IMR-90 (cell line): Measurements from ENCODE around the gene ARSD. TPM values are rescaled to one million over a fixed set of nuclear protein-coding genes. Genes with fewer than 3 reads are reported as not detected.

ENCODE experiments used
- ATAC-seq: fragments of 200-7000 bp; cut with Tn5 transposase; 2 replicates; pipeline ENCODE4 v1.9.1; 2020; ENCODE audit warnings: low read depth, mild to moderate bottlenecking, moderate library complexity
- BruUV-seq: library from RNA; stranded (reverse); fragments of 400-500 nt; replicated peaks from 2 replicates; lab custom pipeline; 2021; lab: Mats Ljungman, UMichigan
- CTCF ChIA-PET: fragments of 300-600 bp; formaldehyde crosslinking; extraction: SDS; loops from one replicate; lab custom pipeline; 2021; ENCODE audit warnings: antibody characterized with exemption; lab: Yijun Ruan, JAX
- POLR2A ChIA-PET: fragments of 300-600 bp; sonication (Branson Sonifier 250); formaldehyde crosslinking; loops from one replicate; lab custom pipeline; 2022; ENCODE audit warnings: antibody characterized with exemption; ENCODE audit not compliant: unreplicated experiment; lab: Charles Lee
- DNase-seq: peaks from one replicate; pipeline ENCODE4 v3.0.0; 2013
- H2AFZ ChIP-seq: replicated peaks from 2 replicates; pipeline ENCODE3; 2013; ENCODE audit warnings: low read length, mild to moderate bottlenecking; ENCODE audit not compliant: poor library complexity
- H2AK5ac ChIP-seq: 2 replicates; pipeline ENCODE4 v1.6.1; 2013; ENCODE audit warnings: low read depth, low read length, inconsistent platforms
- H2AK9ac ChIP-seq: replicated peaks from 2 replicates; pipeline ENCODE3; 2013; ENCODE audit warnings: mild to moderate bottlenecking, low read depth, low read length, moderate library complexity; ENCODE audit not compliant: poor library complexity
- H2BK120ac ChIP-seq: 2 replicates; pipeline ENCODE4 v1.6.1; 2013; ENCODE audit warnings: low read depth, low read length, inconsistent platforms
- H2BK15ac ChIP-seq: 3 replicates; pipeline ENCODE4 v1.6.1; 2013; ENCODE audit warnings: low read depth, low read length, inconsistent platforms
- H2BK20ac ChIP-seq: 2 replicates; pipeline ENCODE4 v1.6.1; 2013; ENCODE audit warnings: low read depth, mild to moderate bottlenecking, inconsistent platforms, low read length, moderate library complexity
- H2BK5ac ChIP-seq: 2 replicates; pipeline ENCODE4 v1.6.1; 2013; ENCODE audit warnings: mild to moderate bottlenecking, low read depth, low read length, inconsistent platforms; ENCODE audit not compliant: poor library complexity, severe bottlenecking
- H3K14ac ChIP-seq: replicated peaks from 2 replicates; pipeline ENCODE4 v1.6.1; 2013; ENCODE audit warnings: low read depth, low read length, inconsistent platforms
- H3K18ac ChIP-seq: 2 replicates; pipeline ENCODE4 v1.6.1; 2013; ENCODE audit warnings: low read depth, low read length, control low read depth
- H3K23ac ChIP-seq: 2 replicates; pipeline ENCODE4 v1.6.1; 2013; ENCODE audit warnings: low read depth, low read length, inconsistent platforms
- H3K27ac ChIP-seq: 2 replicates; pipeline ENCODE4 v1.5.1; 2013; ENCODE audit warnings: mild to moderate bottlenecking, control low read depth, low read length; ENCODE audit not compliant: insufficient read depth
- H3K27me3 ChIP-seq: 2 replicates; pipeline ENCODE4 v1.6.1; 2013; ENCODE audit warnings: low read length; ENCODE audit not compliant: control insufficient read depth, insufficient read depth
- H3K36me3 ChIP-seq: 2 replicates; pipeline ENCODE4 v1.6.1; 2013; ENCODE audit warnings: low read length, mixed read lengths; ENCODE audit not compliant: control insufficient read depth, insufficient read depth
- H3K4ac ChIP-seq: 2 replicates; pipeline ENCODE4 v1.6.1; 2013; ENCODE audit warnings: low read depth, low read length, inconsistent platforms
- H3K4me1 ChIP-seq: 2 replicates; pipeline ENCODE4 v1.6.1; 2013; ENCODE audit warnings: low read length, mixed read lengths; ENCODE audit not compliant: control insufficient read depth, insufficient read depth
- H3K4me2 ChIP-seq: 2 replicates; pipeline ENCODE4 v1.6.1; 2013; ENCODE audit warnings: low read depth, mild to moderate bottlenecking, control low read depth, low read length, moderate library complexity
- H3K4me3 ChIP-seq: 2 replicates; pipeline ENCODE4 v1.5.1; 2013; ENCODE audit warnings: low read depth, mild to moderate bottlenecking, control low read depth, low read length, moderate library complexity; ENCODE audit not compliant: insufficient read depth
- H3K56ac ChIP-seq: 2 replicates; pipeline ENCODE4 v1.6.1; 2013; ENCODE audit warnings: low read length, inconsistent platforms; ENCODE audit not compliant: insufficient read depth; ENCODE audit errors: extremely low read depth
- H3K79me1 ChIP-seq, 2 experiments: 2 replicates each; pipeline ENCODE4 v1.6.1; 2013; ENCODE audit warnings: low read length in 2 of 2, inconsistent platforms in 1 of 2, low read depth in 1 of 2
- H3K9ac ChIP-seq: 2 replicates; pipeline ENCODE4 v1.6.1; 2013; ENCODE audit warnings: low read depth, low read length, control low read depth
- H3K9me1 ChIP-seq: 2 replicates; pipeline ENCODE4 v1.6.1; 2013; ENCODE audit warnings: low read length, inconsistent platforms; ENCODE audit not compliant: insufficient read depth
- H3K9me3 ChIP-seq: 2 replicates; pipeline ENCODE4 v1.6.1; 2013; ENCODE audit warnings: low read length; ENCODE audit not compliant: control insufficient read depth, insufficient read depth
- H4K20me1 ChIP-seq: 2 replicates; pipeline ENCODE4 v1.6.1; 2013; ENCODE audit warnings: low read length, inconsistent platforms; ENCODE audit not compliant: insufficient read depth
- H4K5ac ChIP-seq: 2 replicates; pipeline ENCODE4 v1.6.1; 2013; ENCODE audit warnings: mild to moderate bottlenecking, low read depth, low read length, control low read depth
- H4K8ac ChIP-seq, 2 experiments: 2 replicates each; pipeline ENCODE4 v1.6.1; 2013; ENCODE audit warnings: low read depth in 2 of 2, low read length in 2 of 2, control low read depth in 1 of 2, inconsistent platforms in 1 of 2
- H4K91ac ChIP-seq: 2 replicates; pipeline ENCODE4 v1.6.1; 2013; ENCODE audit warnings: low read depth, low read length, inconsistent platforms; ENCODE audit not compliant: insufficient read depth
- MAFK ChIP-seq: IDR thresholded peaks from 2 replicates; pipeline ENCODE4 v1.6.1; 2012; ENCODE audit warnings: low read depth, low read length, improper control_type of control experiment
- POLR2A ChIP-seq: IDR thresholded peaks from 2 replicates; pipeline ENCODE4 v1.6.1; 2012; ENCODE audit warnings: mild to moderate bottlenecking, low read depth, low read length
- RAD21 ChIP-seq: IDR thresholded peaks from 2 replicates; pipeline ENCODE4 v1.6.1; 2012; ENCODE audit warnings: low read length, improper control_type of control experiment
- RCOR1 ChIP-seq: IDR thresholded peaks from 2 replicates; pipeline ENCODE4 v1.6.1; 2012; ENCODE audit warnings: mild to moderate bottlenecking, low read length, improper control_type of control experiment; ENCODE audit not compliant: insufficient replicate concordance
- RFX5 ChIP-seq: IDR thresholded peaks from 2 replicates; pipeline ENCODE4 v1.8.0; 2012; ENCODE audit warnings: low read depth, mild to moderate bottlenecking, low read length, moderate library complexity
- WGBS, 2 experiments: methylation state at CpG; one replicate each; pipeline versions ENCODE4 v1.1.5 to v1.1.7; 2013; ENCODE audit warnings: missing lambda C conversion rate in 2 of 2; ENCODE audit not compliant: insufficient read length in 1 of 2; ENCODE audit errors: extremely low coverage in 2 of 2; 5-methylcytosine and 5-hydroxymethylcytosine counted together
- dilution Hi-C: fragments of 300-500 bp; cut with HindIII; formaldehyde crosslinking; loops from one replicate; pipeline ENCODE4 v1.14.3; 2018; ENCODE audit warnings: low sequenced_read_pairs; ENCODE audit not compliant: unreplicated experiment
- in situ Hi-C: fragments of 300-500 bp; cut with MboI; formaldehyde crosslinking; loops from 3 replicates; pipeline ENCODE4 v1.14.3; 2019; ENCODE audit warnings: low sequenced_read_pairs, inconsistent platforms, mixed read lengths
- intact Hi-C: fragments of 100-400 bp; cut with micrococcal nuclease; formaldehyde crosslinking; loops from 2 replicates; pipeline ENCODE4 v1.10.0; 2022
- polyA plus RNA-seq, 3 experiments: library from polyadenylated mRNA; depleted of rRNA; stranded (reverse); fragments of >200 nt; gene quantifications; 2 replicates each; pipeline ENCODE4 v1.2.3, GENCODE V29; 2012; ENCODE audit warnings: low replicate concordance in 1 of 3
- total RNA-seq: library from RNA; depleted of rRNA; stranded (reverse); fragments of >200 nt; gene quantifications from 2 replicates; pipeline ENCODE4 v1.2.3, GENCODE V29; 2012
- TF ChIP-seq, protein P1 (sequence below): fragments of 150-350 bp; IDR thresholded peaks from 2 replicates; pipeline ENCODE4 v1.6.1; 2016; ENCODE audit warnings: low read depth, mild to moderate bottlenecking, low read length, moderate library complexity, borderline replicate concordance

ARSD gene
- total and polyA plus RNA-seq, 2 of the 4 experiments (the other 2 are of a cell fraction), result 5.1 to 6.3 TPM

DNA sequence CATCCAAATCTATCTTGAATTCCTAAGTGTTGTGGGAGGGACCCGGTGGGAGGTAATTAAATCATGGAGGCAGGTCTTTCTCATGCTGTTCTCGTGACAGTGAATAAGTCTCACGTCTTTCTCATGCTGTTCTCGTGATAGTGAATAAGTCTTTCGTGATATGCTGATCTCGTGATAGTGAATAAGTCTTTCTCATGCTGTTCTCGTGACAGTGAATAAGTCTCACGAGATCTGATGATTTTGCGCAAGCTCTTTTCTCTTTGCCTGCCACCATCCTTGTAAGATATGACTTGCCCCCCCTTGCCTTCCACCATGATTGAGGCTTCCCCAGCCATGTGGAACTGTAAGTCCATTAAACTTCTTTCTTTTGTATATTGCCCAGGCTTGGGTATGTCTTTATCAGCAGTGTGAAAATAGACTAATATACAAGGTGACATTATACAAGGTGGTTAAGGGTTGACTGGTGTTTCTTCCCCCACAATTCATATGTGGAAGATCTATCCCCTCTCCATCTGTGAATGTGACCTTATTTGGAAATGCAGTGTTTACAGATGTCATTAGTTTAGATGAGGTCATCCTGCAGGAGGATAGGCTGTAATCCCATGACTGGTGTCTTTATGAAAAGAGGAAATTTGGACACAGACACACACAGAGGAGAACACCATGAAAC lies 27.6 kb downstream of the ARSD start:
- peak; percentile 64 for DNase-seq
- BruUV-seq, result no TSS peak
- intact Hi-C loops, result no loop called here

More for the DNA sequence above, 27.6 kb downstream of the ARSD start:
- no peak overlapping the region for H3K4me3 ChIP-seq
- CTCF ChIA-PET, result no interaction called here
- H3K9me1 ChIP-seq, result no peaks in the 10 kb centered on the region
- H2AK9ac ChIP-seq, result no peak overlapping the region
- H3K4ac ChIP-seq, result no peak overlapping the region
- H3K27ac ChIP-seq, result no peak overlapping the region
- peaks cover 2% of the 10 kb centered on the region; the same call in 1 of the 2 replicates for H3K4me1 ChIP-seq
- no peak overlapping the region for H3K18ac ChIP-seq
- H3K79me1 ChIP-seq, result no peaks in the 10 kb centered on the region
- no peak overlapping the region; the same call in 1 of the 2 replicates for H4K5ac ChIP-seq
- TF ChIP-seq, protein P1, sequence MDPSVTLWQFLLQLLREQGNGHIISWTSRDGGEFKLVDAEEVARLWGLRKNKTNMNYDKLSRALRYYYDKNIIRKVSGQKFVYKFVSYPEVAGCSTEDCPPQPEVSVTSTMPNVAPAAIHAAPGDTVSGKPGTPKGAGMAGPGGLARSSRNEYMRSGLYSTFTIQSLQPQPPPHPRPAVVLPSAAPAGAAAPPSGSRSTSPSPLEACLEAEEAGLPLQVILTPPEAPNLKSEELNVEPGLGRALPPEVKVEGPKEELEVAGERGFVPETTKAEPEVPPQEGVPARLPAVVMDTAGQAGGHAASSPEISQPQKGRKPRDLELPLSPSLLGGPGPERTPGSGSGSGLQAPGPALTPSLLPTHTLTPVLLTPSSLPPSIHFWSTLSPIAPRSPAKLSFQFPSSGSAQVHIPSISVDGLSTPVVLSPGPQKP, result no peak
- TF ChIP-seq POLR2A (no peak), RFX5 (no peak), RAD21 (no peak), RCOR1 (no peak), MAFK (no peak)
- POLR2A ChIA-PET, result no interaction called here
- no peak overlapping the region for H4K91ac ChIP-seq
- no peak overlapping the region for H2BK120ac ChIP-seq
- no peaks in the 10 kb centered on the region for H4K20me1 ChIP-seq
- no peak overlapping the region for H2BK20ac ChIP-seq
- dilution Hi-C loops, result no loop called here
- no peak overlapping the region for H3K14ac ChIP-seq
- H3K4me2 ChIP-seq, result no peak overlapping the region; the same call in 1 of the 2 replicates
- H3K23ac ChIP-seq, result no peak overlapping the region
- no peak overlapping the region for H3K9ac ChIP-seq
- no peaks in the 10 kb centered on the region for H3K27me3 ChIP-seq
- in situ Hi-C loops, result no loop called here
- H4K8ac ChIP-seq, result no peak overlapping the region
- 62% methylated on average over 4 of the region's 9 CpGs; no CpG with 5 or more reads in 1 of the 2 experiments for WGBS, 2 experiments
- peak; percentile 46; the same call in 1 of the 2 replicates for ATAC-seq
- no peak overlapping the region for H2AFZ ChIP-seq
- H3K36me3 ChIP-seq, result no peaks in the 10 kb centered on the region
- H3K56ac ChIP-seq, result no peak overlapping the region
- H2AK5ac ChIP-seq, result no peak overlapping the region
- H2BK5ac ChIP-seq, result no peak overlapping the region
- H2BK15ac ChIP-seq, result no peak overlapping the region
- H3K9me3 ChIP-seq, result peaks cover 13% of the 10 kb centered on the region
